ENCODE measurements around the gene PNMA6E.

The PNMA6E gene

GRCh38 chrX:153423652-153424051 is 22.5 kb upstream of the PNMA6E start:
- POLR2A ChIA-PET (ENCODE audit: low non-redundant PET): no interaction called here
- CTCF ChIA-PET: no interaction called here
- DNase-seq (ENCODE audit: low spot score): no peak
- TF ChIP-seq CTCF (conservative IDR thresholded peaks at IDR 0.05; ENCODE audit: low read depth): no peak
- no peak overlapping the region for H3K27ac ChIP-seq

- ChIA-PET CTCF (no interaction called here), POLR2A (ENCODE audit: low non-redundant PET) (no interaction called here)
- no peak for DNase-seq (ENCODE audit: low spot score)
- no peak overlapping the region for H3K27ac ChIP-seq
- no peak for TF ChIP-seq CTCF (conservative IDR thresholded peaks at IDR 0.05; ENCODE audit: low read depth)
These were observed 20.7 kb upstream of the PNMA6E start for GRCh38 chrX:153421856-153422255.

GRCh38 chrX:153420851-153421599 is 19.9 kb upstream of the PNMA6E start:
- DNase-seq (ENCODE audit: low spot score): no peak
- no peak overlapping the region for H3K27ac ChIP-seq
- POLR2A ChIA-PET (ENCODE audit: low non-redundant PET): no interaction called here
- CTCF ChIA-PET: interaction anchor here (0.6 kb wide), 1 partner anchor 189 kb away, joined by 3 read pairs; no protein-coding TSS in a partner anchor
- no peak for TF ChIP-seq CTCF (conservative IDR thresholded peaks at IDR 0.05; ENCODE audit: low read depth)

GRCh38 chrX:153417637-153418036 is 16.5 kb upstream of the PNMA6E start:
- DNase-seq (ENCODE audit: low spot score): no peak
- H3K27ac ChIP-seq: no peak overlapping the region
- ChIA-PET POLR2A (ENCODE audit: low non-redundant PET) (no interaction called here), CTCF (interaction anchor here (0.7 kb wide), 1 partner anchor 16 kb away, joined by 4 read pairs; no protein-coding TSS in a partner anchor)
- no peak for TF ChIP-seq CTCF (conservative IDR thresholded peaks at IDR 0.05; ENCODE audit: low read depth)

- POLR2A ChIA-PET (ENCODE audit: low non-redundant PET): no interaction called here
- no peak for DNase-seq (ENCODE audit: low spot score)
- TF ChIP-seq CTCF (conservative IDR thresholded peaks at IDR 0.05; ENCODE audit: low read depth): no peak
- no peak overlapping the region for H3K27ac ChIP-seq
- CTCF ChIA-PET: interaction anchor here (0.7 kb wide), 1 partner anchor 188 kb away, joined by 3 read pairs; no protein-coding TSS in a partner anchor
These were observed 15.8 kb upstream of the PNMA6E start for GRCh38 chrX:153416781-153417450.

GRCh38 chrX:153414856-153415510 is 13.8 kb upstream of the PNMA6E start:
- CTCF ChIA-PET: no interaction called here
- TF ChIP-seq CTCF (conservative IDR thresholded peaks at IDR 0.05; ENCODE audit: low read depth): no peak
- POLR2A ChIA-PET (ENCODE audit: low non-redundant PET): no interaction called here

More at GRCh38 chrX:153414856-153415510, 13.8 kb upstream of the PNMA6E start:
- no peak overlapping the region for H3K27ac ChIP-seq
- DNase-seq (ENCODE audit: low spot score): no peak
